GM12878 (cell line): ENCODE data around the gene IFNLR1. TPM values are rescaled to one million over a fixed set of nuclear protein-coding genes. Genes with fewer than 3 reads are reported as not detected.
A peak's percentile ranks its signal among the peaks of the same experiment; 100 is the strongest.

Experiments
- ATF3 ChIP-seq: IDR thresholded peaks from 2 replicates; pipeline ENCODE4 v1.6.1; 2011; ENCODE audit warnings: low read depth, mild to moderate bottlenecking, low read length, moderate library complexity, borderline replicate concordance; ENCODE audit errors: extremely low read depth
- CBFB ChIP-seq: IDR thresholded peaks from 2 replicates; pipeline ENCODE4 v1.6.1; 2016; ENCODE audit warnings: antibody characterized with exemption, low read depth
- CBX5 ChIP-seq: sonication (generic); IDR thresholded peaks from 2 replicates; pipeline ENCODE4 v1.6.1; 2016; ENCODE audit warnings: low read depth, moderate library complexity, mild to moderate bottlenecking, inconsistent platforms
- ESRRA ChIP-seq: IDR thresholded peaks from 2 replicates; pipeline ENCODE4 v1.6.1; 2012; ENCODE audit warnings: mild to moderate bottlenecking, low read length, improper control_type of control experiment
- KDM1A ChIP-seq: fragments of 200-600 bp; sonication (generic); IDR thresholded peaks from 2 replicates; pipeline ENCODE4 v1.6.1; 2016; ENCODE audit warnings: borderline replicate concordance
- MTA2 ChIP-seq: fragments of 450-650 bp; IDR thresholded peaks from 2 replicates; pipeline ENCODE4 v1.6.1; 2016; ENCODE audit warnings: low read depth, mild to moderate bottlenecking, moderate library complexity
- NFIC ChIP-seq: IDR thresholded peaks from 2 replicates; pipeline ENCODE4 v1.6.1; 2012; ENCODE audit warnings: low read depth, mild to moderate bottlenecking, inconsistent platforms, low read length, moderate library complexity
- NFXL1 ChIP-seq: fragments of 450-650 bp; IDR thresholded peaks from 2 replicates; pipeline ENCODE4 v1.6.1; 2017; ENCODE audit warnings: antibody characterized with exemption, mild to moderate bottlenecking, borderline replicate concordance
- NFYA ChIP-seq: IDR thresholded peaks from 2 replicates; pipeline ENCODE4 v1.6.1; 2011; ENCODE audit warnings: low read depth, mild to moderate bottlenecking, low read length, improper control_type of control experiment, borderline replicate concordance
- NR2C2 ChIP-seq: IDR thresholded peaks from 2 replicates; pipeline ENCODE4 v1.6.1; 2011; ENCODE audit warnings: borderline replicate concordance, low read depth; ENCODE audit not compliant: control insufficient read depth, insufficient read length
- NRF1 ChIP-seq: conservative IDR thresholded peaks from 2 replicates; pipeline ENCODE4 v1.6.1; 2011; ENCODE audit warnings: mild to moderate bottlenecking, low read depth, low read length, improper control_type of control experiment
- PAX5 ChIP-seq: IDR thresholded peaks from 2 replicates; pipeline ENCODE4 v1.6.1; 2011; ENCODE audit warnings: low read depth, low read length, borderline replicate concordance
- PBX3 ChIP-seq: IDR thresholded peaks from 2 replicates; pipeline ENCODE4 v1.6.1; 2011; ENCODE audit warnings: mild to moderate bottlenecking, low read depth, low read length, moderate library complexity; ENCODE audit not compliant: insufficient replicate concordance
- POLR2AphosphoS2 ChIP-seq: IDR thresholded peaks from 2 replicates; pipeline ENCODE4 v1.6.1; 2011; ENCODE audit warnings: low read depth, mild to moderate bottlenecking, low read length, improper control_type of control experiment, moderate library complexity
- POU2F2 ChIP-seq: IDR thresholded peaks from 3 replicates; pipeline ENCODE4 v1.6.1; 2011; ENCODE audit warnings: low read depth, mild to moderate bottlenecking, low read length, borderline replicate concordance
- RAD21 ChIP-seq: IDR thresholded peaks from 2 replicates; pipeline ENCODE4 v1.6.1; 2011; ENCODE audit warnings: mild to moderate bottlenecking, low read depth, low read length, moderate library complexity; ENCODE audit not compliant: insufficient read depth
- REST ChIP-seq: IDR thresholded peaks from 2 replicates; pipeline ENCODE4 v1.6.1; 2012; ENCODE audit warnings: mild to moderate bottlenecking, low read depth, low read length
- SIX5 ChIP-seq: IDR thresholded peaks from 2 replicates; pipeline ENCODE4 v1.6.1; 2011; ENCODE audit warnings: mild to moderate bottlenecking, low read depth, low read length, moderate library complexity; ENCODE audit not compliant: severe bottlenecking
- SMC3 ChIP-seq: IDR thresholded peaks from 2 replicates; pipeline ENCODE4 v1.6.1; 2011; ENCODE audit warnings: low read length, improper control_type of control experiment, borderline replicate concordance
- SP1 ChIP-seq: IDR thresholded peaks from one replicate; pipeline ENCODE4 v1.6.1; 2011; ENCODE audit warnings: low read depth, low read length
- YBX1 ChIP-seq: fragments of 450-650 bp; IDR thresholded peaks from 2 replicates; pipeline ENCODE4 v1.6.1; 2016; ENCODE audit warnings: antibody characterized with exemption
- ZBTB33 ChIP-seq: fragments of 450-650 bp; IDR thresholded peaks from 2 replicates; pipeline ENCODE4 v1.6.1; 2017; ENCODE audit warnings: mild to moderate bottlenecking
- ZNF622 ChIP-seq: fragments of 450-650 bp; IDR thresholded peaks from 2 replicates; pipeline ENCODE4 v1.6.1; 2017; ENCODE audit warnings: mild to moderate bottlenecking, inconsistent platforms
- polyA plus RNA-seq, 11 experiments: library from polyadenylated mRNA; depleted of rRNA in 4 of 11; unstranded in 6 of 11; stranded (reverse) in 5 of 11; fragments of >200 nt; fragmentation: Nextera tagmentation in 4 of 11; fragmentation: Illumina TruSeq in 1 of 11; extraction: Ambion mirVana in 4 of 11; extraction: Trizol in 1 of 11; gene quantifications; 1 replicate in 1 of 11; 2 replicates in 10 of 11; pipeline versions ENCODE4 v1.2.1 to v1.2.3, GENCODE V29; 2011 to 2016; ENCODE audit warnings: inconsistent platforms in 2 of 11, missing spikeins in 2 of 11, low read depth in 1 of 11
- total RNA-seq, 4 experiments: library from RNA; depleted of rRNA in 3 of 4; stranded (reverse); fragments of >200 nt in 3 of 4; fragmentation: Illumina TruSeq in 1 of 4; extraction: Trizol in 1 of 4; gene quantifications; 2 replicates each; pipeline versions ENCODE4 v1.2.1 to v1.2.3, GENCODE V29; 2013 to 2021

Gene IFNLR1
- total and polyA plus RNA-seq, 10 of the 15 experiments (the other 5 are each of a cell fraction or from before 2014, with no cell fraction given): 0.31 to 5.6 (median 3.9) TPM

GRCh38 chr1:24111996-24112779 lies 74.9 kb downstream of the IFNLR1 start, which contains the start of gene MYOM3 (continued):
- TF ChIP-seq POLR2AphosphoS2 (no peak), PAX5 (no peak), RAD21 (peak; percentile 79), NFIC (no peak), ATF3 (no peak), SP1 (no peak), NFYA (no peak), PBX3 (no peak), ESRRA (no peak), NFXL1 (no peak), MTA2 (no peak), ZBTB33 (no peak), NRF1 (no peak), REST (no peak), POU2F2 (no peak), SMC3 (peak; percentile 43; the same call in 1 of the 2 replicates), NR2C2 (no peak), YBX1 (no peak), KDM1A (no peak), SIX5 (no peak), CBX5 (no peak), ZNF622 (no peak), CBFB (peak; percentile 73; the same call in 1 of the 2 replicates)
